Hypothalamus (tissue), 51 donors: ENCODE measurements around the gene RSU1.

Source experiments
- DNase-seq, 51 donors: peaks; one replicate each; lab custom pipeline; 2025; lab: John Stamatoyannopoulos, UW

Gene RSU1

DNA sequence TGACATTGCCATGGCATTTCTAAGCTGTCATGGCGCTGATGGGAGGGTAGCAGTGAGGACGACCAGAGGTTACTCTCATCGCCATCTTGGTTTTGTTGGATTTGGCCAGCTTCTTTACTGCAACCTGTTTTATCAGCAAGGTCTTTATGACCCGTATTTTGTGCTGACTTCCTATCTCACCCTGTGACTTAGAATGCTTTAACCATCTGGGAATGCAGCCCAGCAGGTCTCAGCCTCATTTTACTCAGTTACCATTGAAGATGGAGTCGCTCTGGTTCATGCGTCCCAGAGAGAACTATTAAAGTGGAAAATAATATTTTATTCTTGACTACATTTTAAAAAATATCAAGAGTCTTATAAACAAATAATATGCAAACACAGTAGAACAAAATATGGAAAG lies 131.7 kb downstream of the RSU1 start:
- DNase-seq: no peak

DNA sequence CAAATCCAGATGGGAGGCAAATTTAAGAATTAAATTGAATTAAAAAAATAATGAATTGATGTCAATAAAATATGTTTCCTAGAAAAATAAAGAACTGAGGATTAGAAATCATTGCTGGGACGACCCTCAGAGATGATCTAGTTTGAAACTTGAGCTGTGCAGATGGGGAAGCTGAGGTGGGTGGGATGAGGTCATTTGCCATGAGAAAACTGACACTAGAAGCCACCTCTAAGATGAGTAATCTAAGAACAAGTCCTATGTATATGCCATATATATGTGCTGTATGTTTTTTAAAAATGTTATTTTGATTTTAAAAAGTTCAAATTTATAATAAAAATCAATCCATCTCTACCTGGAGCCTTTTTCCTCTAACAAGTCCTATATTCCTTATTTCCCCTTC lies 135.7 kb downstream of the RSU1 start:
- no peak for DNase-seq

DNA sequence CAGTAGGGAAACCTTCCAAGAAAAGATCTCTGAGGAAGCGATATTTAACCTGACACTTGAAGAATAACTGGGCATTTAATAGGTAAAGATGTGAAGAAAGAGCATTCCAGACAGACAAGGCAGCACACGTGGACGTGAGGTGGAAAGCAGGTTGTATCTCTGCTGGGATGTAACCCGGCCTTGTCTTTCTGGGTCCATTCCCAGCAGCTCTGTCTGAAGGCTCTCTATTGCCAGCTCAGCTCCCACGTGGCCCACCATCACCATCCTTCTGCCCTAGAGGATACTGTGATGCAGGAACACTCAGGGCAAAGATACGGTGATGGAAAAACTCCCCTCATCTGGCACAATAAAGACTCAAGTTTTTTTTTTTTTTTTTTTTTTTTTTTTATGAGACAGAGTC lies 137.7 kb downstream of the RSU1 start:
- no peak for DNase-seq

DNA sequence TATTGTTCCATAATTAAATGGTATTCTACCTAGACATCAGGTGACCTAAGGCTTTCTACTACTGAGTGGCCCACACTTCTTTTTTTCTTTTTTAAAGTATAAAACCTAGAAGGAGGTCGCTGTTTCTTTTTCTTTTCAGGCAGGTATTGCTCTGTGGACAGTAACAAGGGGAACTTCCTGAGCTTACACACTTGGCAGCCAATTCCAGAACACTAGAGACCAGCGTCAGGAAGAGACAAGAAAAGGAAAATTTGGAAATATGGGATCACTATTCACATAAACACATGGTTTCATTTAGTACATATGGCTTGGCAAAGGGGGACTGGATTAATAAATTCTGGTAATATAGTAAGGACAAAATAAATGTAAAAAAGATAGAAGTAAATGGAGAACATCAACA lies 141.9 kb downstream of the RSU1 start:
- DNase-seq: no peak

DNA sequence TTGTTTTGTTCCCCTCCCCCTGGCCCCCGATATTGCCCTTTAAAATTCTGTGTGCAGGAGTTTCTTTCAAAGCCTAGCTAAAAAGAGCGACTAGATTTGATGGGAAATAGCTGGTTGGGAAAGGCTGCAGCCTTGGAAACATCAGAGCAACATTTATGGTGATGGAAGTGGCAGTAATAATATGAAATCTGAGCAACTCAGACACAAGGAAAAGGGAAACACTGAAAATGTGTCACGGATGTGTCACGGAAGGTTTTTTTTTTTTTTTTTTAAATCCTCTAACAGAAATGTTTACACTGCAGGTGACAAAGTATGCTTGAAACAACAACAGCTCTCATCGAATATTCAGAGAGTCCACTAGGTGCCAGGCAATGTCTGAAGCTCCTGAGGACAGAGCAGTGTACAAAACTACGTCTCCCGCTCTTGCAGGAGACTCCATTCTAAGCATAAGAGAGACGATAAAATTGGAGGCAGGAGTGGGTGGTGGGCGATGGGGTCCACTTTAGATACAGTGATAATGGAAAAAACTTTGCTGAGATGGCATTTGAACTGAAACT lies 143.0 kb downstream of the RSU1 start:
- DNase-seq: no peak

DNA sequence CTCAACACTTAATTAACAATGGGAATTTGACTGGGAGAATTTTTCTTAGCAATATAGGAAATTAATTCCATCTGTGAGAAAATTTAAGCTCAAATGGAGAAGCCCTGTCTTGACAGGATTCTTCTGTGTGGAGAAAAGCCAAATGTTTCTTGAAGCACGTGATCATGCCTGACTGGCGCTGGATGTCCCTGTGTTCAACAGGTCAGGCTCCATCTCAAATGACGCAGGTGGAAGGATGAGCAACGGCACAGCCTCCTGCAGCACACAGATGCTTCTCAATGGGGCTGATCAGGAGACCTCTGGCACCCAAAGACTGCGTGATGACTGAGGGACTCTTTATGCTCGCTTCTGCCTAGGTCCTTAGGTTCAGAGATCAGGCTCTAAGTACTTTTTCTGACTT lies 143.8 kb downstream of the RSU1 start:
- DNase-seq: peak in 1 of 51 donors; percentile 4

DNA sequence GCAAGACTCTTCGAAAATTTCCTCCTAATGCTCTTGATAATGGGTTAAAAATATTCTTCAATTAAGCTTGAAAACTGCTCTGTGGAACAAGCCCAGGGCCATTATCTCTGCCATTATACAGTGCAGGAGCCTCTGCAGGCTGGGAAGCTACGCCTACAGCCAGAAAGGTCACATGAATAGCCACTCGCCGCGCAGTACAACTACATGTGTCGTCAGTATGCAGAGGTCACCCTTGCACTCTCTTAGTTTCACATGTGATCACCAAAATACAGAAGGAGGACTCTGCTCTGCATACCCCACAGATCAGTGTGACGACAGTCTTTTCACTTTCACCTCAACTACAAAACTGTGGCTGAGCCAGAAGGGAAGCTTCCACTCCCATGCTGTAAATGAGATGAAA lies 153.8 kb downstream of the RSU1 start:
- no peak for DNase-seq

DNA sequence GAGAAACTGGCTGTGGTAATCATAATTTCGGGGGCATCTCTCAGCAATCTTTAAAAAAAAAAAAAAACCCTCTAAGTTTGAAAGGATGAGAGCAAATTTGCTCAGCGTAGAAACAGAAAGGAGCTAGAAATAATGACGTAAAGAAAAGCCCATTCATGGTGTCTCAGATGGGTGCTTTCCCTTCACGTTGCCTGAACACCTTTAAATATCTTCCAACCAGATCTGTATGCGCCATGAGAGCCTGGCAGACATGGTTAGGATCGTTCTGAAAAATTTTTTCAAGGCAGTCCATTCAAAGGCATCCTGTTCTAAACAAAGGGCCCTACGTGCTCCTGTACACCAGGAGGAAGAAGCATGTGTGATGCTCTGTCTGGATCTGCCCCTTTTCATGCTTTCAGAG lies 154.3 kb downstream of the RSU1 start:
- no peak for DNase-seq

DNA sequence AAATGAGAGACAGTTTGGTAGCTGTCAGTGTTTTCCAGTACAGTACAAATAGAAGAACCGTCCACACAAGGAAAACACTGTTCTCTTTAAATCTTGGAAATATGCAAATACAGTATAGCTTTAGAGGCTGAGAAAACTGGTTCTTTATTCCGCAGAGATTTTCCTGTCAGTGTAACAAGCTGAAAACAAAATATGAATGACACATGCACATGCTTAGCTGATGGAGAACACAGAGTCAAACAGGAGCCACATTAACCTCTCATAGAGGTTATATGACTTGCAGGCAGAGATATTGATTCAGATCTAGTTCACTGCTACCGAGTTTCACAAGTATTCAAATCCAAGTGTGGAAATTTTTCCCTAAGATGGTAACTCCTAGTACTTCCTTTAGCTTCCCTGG lies 160.3 kb downstream of the RSU1 start:
- DNase-seq: no peak

DNA sequence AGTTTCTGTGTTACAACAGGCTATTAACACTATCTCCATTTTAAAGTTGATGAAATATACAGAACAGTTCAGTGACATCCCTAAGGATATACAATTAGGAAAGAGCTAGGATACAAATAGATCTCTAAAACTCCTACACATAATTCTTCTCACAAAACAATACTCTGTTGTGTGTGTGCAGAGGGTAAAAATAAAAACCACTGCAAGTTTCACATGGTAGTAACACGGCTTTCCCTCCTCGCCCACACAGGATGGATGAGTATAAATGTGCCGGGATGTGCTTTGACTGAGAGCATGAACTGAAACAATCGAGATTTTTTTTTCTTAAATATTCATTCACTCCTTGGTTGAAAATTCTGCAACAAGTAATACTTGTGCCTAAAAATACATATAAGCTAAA lies 164.0 kb downstream of the RSU1 start:
- DNase-seq: peak in 1 of 51 donors; percentile 4

DNA sequence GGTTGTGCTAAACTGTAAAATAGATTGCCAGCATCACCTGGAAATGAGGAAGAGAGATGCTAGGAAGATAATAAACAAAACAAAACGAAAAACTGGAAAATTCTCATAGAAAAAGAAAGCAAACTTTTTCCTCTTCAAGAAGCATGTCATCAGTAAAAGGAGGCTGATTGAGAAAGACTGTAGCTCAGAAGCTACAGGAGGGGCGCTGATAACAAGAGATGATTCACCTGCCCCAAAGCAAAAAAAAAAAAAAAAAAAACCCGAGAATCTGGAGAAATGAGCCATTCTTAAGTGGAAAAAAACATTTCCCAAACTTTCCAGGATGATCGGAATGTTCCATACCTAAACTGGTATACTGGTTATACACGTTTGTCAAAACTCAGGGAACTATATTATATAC lies 165.1 kb downstream of the RSU1 start:
- no peak for DNase-seq

DNA sequence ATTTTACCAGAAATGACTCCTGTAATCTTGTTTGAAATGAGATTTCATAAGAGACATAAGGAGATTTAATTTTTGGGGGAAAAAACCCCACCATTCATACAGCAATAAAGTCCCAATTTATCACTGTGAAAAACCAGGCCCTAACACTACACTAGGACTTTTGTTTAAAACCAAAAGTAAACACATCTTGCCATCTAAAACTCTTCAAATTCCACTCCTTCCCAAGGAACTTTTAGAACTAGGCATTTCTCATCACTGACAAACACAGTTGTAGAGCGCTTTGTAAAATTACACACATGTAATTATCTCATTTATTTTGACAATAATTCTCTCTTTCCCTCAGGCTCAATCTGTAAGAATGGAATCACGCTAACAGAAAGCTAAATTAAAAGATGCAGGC lies 167.5 kb downstream of the RSU1 start:
- no peak for DNase-seq

DNA sequence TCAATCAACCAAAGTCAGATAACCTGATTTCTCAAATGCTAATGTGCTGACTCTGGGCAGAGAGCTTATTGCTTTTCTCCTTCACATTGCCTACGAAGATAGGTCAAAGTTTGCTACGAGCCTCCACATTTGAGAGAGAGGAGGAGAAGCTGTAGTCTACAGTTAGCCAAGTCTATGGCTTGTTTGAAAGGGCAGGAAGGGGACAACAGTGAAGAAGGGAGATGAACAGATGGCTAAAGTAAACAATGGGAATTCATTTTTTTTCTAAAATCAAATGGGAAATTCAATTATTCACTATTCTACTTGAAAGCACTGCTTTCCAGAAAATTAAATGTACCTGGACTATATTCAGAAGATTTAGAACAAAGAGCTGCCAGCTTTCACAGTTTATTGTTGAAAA lies 168.9 kb downstream of the RSU1 start:
- DNase-seq: no peak

DNA sequence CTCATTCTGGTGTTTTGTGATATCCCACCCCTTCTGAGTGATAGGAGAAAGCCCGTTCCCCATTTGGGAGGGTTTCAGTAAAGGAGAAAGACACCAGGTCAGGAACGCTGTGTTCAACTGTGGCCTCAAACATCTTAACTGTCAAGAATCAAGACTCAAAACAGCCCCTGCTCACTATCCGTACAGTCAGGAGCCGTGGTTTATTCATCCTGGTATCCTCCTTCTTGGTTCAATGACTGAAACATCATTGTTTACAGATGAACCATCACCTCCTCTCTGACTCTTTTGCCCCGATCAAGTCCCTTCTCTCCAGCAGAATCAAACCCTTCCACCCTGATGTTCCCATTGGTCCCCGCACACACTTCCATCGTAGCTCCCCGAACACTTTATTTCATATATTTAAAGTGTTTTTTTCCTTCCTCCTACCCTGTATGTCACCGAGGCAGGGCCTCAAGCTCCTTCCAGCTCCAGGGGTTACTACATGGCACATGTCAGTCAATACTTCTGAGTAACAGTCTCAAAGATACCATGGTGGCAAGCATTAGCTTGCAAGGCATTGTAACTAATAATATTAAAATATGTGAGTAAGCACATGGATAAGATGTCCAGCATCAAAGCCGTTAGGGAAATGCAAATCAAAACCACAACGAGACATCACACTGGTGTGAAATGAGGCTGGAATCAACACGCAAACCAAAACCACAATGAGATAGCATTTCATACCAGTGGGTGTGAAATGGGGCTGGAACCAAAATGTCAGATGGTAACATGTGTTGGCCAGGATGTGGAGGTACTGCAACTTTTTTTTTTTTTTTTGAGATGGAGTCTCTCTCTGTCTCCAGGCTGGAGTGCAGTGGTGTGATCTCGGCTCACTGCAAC lies 170.8 kb downstream of the RSU1 start:
- DNase-seq: no peak

DNA sequence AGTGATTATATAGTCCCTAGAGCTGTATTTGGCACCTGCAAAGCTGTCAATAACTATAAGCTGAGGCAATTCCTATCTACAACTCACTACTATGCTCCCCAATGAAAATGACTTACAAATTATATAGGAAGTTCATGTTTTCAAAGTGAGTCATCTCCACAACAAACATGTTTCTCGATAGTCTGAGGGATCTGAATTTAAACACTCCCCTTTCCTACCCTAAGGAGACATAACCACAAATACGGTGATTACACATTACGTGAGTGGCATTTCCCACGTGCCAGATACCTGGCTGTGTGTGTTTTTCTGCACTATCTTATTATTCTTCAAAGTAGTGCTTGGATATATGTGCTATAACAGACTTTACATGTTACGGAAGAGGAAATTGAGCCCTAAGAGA lies 173.1 kb downstream of the RSU1 start:
- no peak for DNase-seq

DNA sequence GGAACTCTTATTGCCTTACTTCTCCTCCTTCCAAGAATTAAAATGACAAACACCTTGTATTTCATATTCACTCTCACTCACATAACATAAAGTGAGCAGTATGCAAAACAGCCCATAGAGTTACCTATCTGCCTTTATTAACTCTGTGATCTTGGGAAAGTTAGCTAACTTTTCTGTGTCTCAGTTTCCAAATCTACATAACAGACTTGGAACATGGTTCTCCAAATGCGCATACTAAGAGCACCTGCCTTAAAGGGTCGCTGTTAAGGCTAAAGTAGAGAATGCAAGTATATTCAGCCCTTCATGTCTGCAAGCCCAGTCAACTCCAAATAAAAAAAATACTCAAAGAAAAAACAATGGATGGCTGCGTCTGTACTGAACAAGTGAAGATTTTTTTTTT lies 173.7 kb downstream of the RSU1 start:
- DNase-seq: no peak

DNA sequence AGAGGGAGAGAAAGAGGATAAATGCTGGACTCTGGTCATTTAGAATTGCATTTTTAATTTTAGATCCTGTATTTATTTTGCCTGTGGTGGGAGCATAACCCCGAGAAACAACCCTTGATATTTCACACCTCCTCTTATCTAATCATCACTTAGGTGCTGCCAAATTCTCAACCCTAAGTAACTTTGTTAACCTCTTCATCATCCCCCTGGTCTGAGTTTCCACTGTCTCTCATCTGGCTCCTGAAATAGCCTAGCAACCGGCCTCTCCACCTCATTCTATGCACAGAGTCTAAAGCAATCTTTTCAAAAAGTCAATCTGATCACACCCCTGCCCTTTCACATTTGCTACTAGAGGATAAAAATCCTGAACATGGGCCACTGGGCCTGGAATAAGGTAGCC lies 177.1 kb downstream of the RSU1 start:
- no peak for DNase-seq

DNA sequence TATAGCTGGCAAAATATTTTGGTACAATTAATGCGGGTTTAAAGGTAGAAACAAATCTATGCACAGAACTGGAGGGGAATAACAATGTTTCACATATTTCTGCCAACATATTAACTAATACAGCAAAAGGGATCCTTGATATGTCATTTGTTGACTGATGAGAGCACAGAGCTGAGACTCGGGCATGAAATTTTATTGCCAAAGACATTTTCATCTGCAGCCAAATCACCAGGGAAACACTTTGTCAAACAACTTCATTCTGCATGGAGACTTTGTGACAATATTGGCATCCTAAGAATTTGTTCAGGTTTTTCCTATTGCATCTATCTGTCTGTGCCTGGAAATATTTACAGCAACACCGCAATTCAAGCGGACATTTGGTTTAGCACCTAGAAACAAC lies 177.8 kb downstream of the RSU1 start:
- no peak for DNase-seq

DNA sequence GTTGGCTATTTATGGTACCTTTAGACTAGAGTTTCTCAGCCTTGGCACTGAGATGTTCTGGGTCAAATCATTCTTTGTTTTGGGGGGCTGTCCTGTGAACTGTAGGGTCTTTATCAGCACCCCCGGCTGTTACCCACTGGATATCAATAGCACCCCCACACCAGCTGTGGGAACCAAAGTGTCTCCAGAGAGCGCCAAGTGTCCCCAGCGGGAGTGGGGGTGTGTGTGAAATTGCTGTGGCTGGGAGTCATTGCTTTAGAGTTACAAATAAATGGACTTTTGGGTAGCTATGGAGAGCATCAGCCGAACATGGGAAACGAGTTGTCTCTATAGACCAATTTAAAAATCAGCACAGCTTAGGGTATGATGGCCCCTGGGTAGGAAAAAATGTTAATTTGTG lies 184.2 kb downstream of the RSU1 start:
- no peak for DNase-seq

DNA sequence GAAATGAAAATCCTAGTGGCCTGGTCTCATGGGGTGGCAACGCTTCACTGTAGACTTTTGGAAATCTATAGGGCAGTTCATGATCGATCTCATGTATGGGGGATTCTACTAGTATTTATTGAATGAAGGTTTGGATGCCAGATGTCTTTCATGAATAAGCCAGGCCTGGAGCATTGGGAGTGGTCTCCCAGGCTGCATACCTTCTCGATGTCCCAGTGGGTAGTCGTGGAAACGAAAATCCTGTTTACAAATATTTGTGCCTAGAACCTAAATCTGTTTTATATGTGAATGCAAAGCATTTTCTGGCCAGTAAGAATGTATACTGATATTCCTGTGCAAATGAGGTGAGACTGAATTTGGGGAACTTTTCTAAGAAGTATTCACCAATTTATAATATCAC lies 190.5 kb downstream of the RSU1 start:
- no peak for DNase-seq

DNA sequence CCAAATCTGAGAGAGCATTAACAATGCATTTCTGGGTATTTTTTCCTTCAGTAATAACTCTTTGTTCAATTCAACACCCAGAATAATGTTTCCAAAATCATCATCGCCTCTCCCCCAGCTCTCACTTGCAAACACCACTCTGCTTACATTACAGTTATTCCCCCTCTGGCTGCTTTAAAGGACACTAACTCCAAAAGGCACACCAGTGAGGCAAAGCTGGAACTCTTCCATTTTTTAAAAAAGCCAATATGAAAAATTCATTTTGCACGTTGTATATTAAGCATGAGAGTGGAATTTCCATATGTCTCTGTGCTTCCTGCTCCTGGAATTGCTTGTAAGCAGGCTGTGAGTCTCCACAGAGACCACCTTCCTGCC lies 204.3 kb downstream of the RSU1 start:
- no peak for DNase-seq

DNA sequence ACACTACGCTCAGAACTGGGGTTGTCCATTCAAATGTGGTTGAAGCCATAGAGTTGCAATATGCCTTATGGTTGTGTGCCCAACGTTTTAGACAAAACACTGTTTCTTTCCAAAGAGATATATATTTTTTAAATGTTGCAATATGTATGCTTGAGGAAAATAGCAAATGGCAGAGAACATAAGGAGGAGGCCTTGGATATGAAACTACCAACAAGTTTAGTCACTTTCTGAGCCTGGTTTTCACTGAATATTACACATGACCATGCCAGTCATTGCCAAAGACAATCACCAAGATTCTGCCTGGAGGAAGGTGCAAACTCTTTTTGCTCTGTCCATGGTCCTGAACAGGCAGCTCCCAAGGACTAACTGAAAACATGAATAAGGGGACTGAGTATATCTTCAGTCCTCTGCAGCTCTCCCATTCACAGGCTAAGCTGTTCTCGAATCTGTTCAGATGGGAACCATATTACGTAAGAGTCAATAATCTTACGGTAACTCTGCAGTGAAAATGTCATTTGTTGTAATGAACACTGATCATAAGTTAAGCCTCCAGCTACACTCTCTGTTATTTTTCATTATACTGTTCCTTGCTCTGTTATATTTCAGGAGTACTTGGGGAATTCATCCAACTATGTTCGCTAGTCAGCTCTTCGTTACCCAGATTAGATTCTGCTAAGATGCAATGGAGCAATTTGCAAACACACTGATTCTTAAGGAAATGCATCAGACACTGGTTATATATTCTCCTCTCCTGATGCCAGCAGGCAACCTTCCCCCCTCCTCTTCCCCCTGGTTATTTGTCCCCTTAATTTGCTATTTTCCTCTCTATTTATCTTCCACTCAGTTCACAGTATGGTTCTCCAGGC lies 204.9 kb downstream of the RSU1 start:
- DNase-seq: no peak
